Measurements from ENCODE around the gene RAB3IL1.

- TF ChIP-seq CTCF (IDR thresholded peaks at IDR 0.05) (no peak), POLR2AphosphoS5 (IDR thresholded peaks at IDR 0.05) (no peak), EP300 (IDR thresholded peaks at IDR 0.05) (no peak)
Observed at GRCh38 chr11:61854966-61855714, 62.2 kb downstream of the RAB3IL1 start.
